Measurements from ENCODE around the gene PRDX1. TPM values are rescaled to one million over a fixed set of nuclear protein-coding genes. Genes with fewer than 3 reads are reported as not detected.

PRDX1 gene
- total and polyA plus RNA-seq, 2 of the 4 experiments (the other 2 are of a cell fraction), result 612 to 883 TPM

- H4K8ac ChIP-seq (ENCODE audit: low read depth in 2 of 2, low read length in 2 of 2), result peak overlapping the region; percentile 51 to 86; a peak in 3 of 4 replicates
- DNase-seq (no peak), ATAC-seq (ENCODE audit: low read depth) (no peak)
- no peaks in the 10 kb centered on the region for H3K9me3 ChIP-seq (ENCODE audit: control insufficient read depth, insufficient read depth, low read length)
- BruUV-seq (replicated peaks), result no TSS peak
- H2BK5ac ChIP-seq (ENCODE audit: low read depth, low read length, poor library complexity, severe bottlenecking), result no peak overlapping the region
- H3K27me3 ChIP-seq (ENCODE audit: control insufficient read depth, insufficient read depth, low read length), result no peaks in the 10 kb centered on the region
- H2AK5ac ChIP-seq (ENCODE audit: low read depth, low read length), result peak overlapping the region; percentile 37
- H3K56ac ChIP-seq (ENCODE audit: extremely low read depth, insufficient read depth, low read length), result no peak overlapping the region
- dilution Hi-C loops (cut with HindIII; ENCODE audit: low sequenced_read_pairs, unreplicated experiment) (no loop called here), in situ Hi-C loops (cut with MboI; ENCODE audit: low sequenced_read_pairs) (no loop called here), intact Hi-C loops (cut with micrococcal nuclease) (no loop called here)
- H2BK15ac ChIP-seq (ENCODE audit: low read depth, low read length), result no peak overlapping the region
- TF ChIP-seq ELK1 (IDR thresholded peaks at IDR 0.05; ENCODE audit: borderline replicate concordance, low read depth, low read length) (no peak), RCOR1 (IDR thresholded peaks at IDR 0.05; ENCODE audit: insufficient replicate concordance, low read length) (peak; percentile 13), CHD1 (IDR thresholded peaks at IDR 0.05; ENCODE audit: low read depth, low read length) (no peak)
- H2BK20ac ChIP-seq (ENCODE audit: low read depth, low read length), result no peak overlapping the region
- H3K27ac ChIP-seq (ENCODE audit: insufficient read depth, low read length), result peak overlapping the region; percentile 0; the same call in 1 of the 2 replicates
- no peak overlapping the region for H3K18ac ChIP-seq (ENCODE audit: low read depth, low read length)
- H3K9me1 ChIP-seq (ENCODE audit: insufficient read depth, low read length), result peaks cover 3% of the 10 kb centered on the region; the same call in 1 of the 2 replicates
- peak overlapping the region; percentile 40 for H3K9ac ChIP-seq (ENCODE audit: low read depth, low read length)
- H3K4me1 ChIP-seq (ENCODE audit: control insufficient read depth, insufficient read depth, low read length), result no peaks in the 10 kb centered on the region; the same call in 1 of the 2 replicates
- H3K4me3 ChIP-seq (ENCODE audit: insufficient read depth, low read depth, low read length), result peak overlapping the region; percentile 53
- H2AFZ ChIP-seq (replicated peaks; ENCODE audit: low read length, poor library complexity), result peak overlapping the region; percentile 99
- peak overlapping the region; percentile 80 for H2AK9ac ChIP-seq (replicated peaks; ENCODE audit: low read depth, low read length, poor library complexity)
- peak overlapping the region; percentile 35; the same call in 1 of the 2 replicates for H4K91ac ChIP-seq (ENCODE audit: insufficient read depth, low read depth, low read length)
- H4K5ac ChIP-seq (ENCODE audit: low read depth, low read length), result no peak overlapping the region; the same call in 1 of the 2 replicates
- CTCF ChIA-PET, result interaction anchor here (0.9 kb wide), 1 partner anchor 70 kb away, joined by 3 read pairs; no protein-coding TSS in a partner anchor
- peak overlapping the region; percentile 42; the same call in 1 of the 2 replicates for H3K4ac ChIP-seq (ENCODE audit: low read depth, low read length)
- peak overlapping the region; percentile 77 for H3K4me2 ChIP-seq (ENCODE audit: low read depth, low read length)
- peak overlapping the region; percentile 45; the same call in 1 of the 2 replicates for H3K14ac ChIP-seq (replicated peaks; ENCODE audit: low read depth, low read length)
- H3K36me3 ChIP-seq (ENCODE audit: control insufficient read depth, insufficient read depth, low read length), result no peaks in the 10 kb centered on the region
- peaks cover 6 to 13% of the 10 kb centered on the region in 2 experiments; a peak in 2 of 4 replicates for H3K79me1 ChIP-seq (ENCODE audit: low read depth in 1 of 2, low read length in 2 of 2)
- H3K23ac ChIP-seq (ENCODE audit: low read depth, low read length), result peak overlapping the region; percentile 55; the same call in 1 of the 2 replicates
- POLR2A ChIA-PET (ENCODE audit: unreplicated experiment), result no interaction called here
- H2BK120ac ChIP-seq (ENCODE audit: low read depth, low read length), result no peak overlapping the region
- no peaks in the 10 kb centered on the region for H4K20me1 ChIP-seq (ENCODE audit: insufficient read depth, low read length)
- 0% methylated on average over 1 of the region's 7 CpGs; no CpG with 5 or more reads in 1 of the 2 experiments for WGBS, 2 experiments (ENCODE audit: extremely low coverage in 2 of 2, insufficient read length in 1 of 2)
These were observed 22.3 kb downstream of the PRDX1 start for GRCh38 chr1:45499415-45499769.

Measured in IMR-90 (cell line).